Muscle of leg (tissue), 11 donors: ENCODE results near the gene CPVL. TPM values are rescaled to one million over a fixed set of nuclear protein-coding genes. Genes with fewer than 3 reads are reported as not detected.

Source experiments
- DNase-seq: peaks from one replicate; pipeline ENCODE4 v3.0.0; 2013
- H3K27ac ChIP-seq: one replicate; pipeline ENCODE4 v1.5.1; 2013; ENCODE audit warnings: mild to moderate bottlenecking, low read length, control low read depth
- H3K27me3 ChIP-seq: one replicate; pipeline ENCODE4 v1.6.1; 2013; ENCODE audit warnings: low read length; ENCODE audit not compliant: control insufficient read depth, insufficient read depth
- H3K36me3 ChIP-seq: one replicate; pipeline ENCODE4 v1.6.1; 2013; ENCODE audit warnings: low read length; ENCODE audit not compliant: control insufficient read depth, insufficient read depth
- H3K4me1 ChIP-seq: one replicate; pipeline ENCODE4 v1.6.1; 2013; ENCODE audit warnings: low read length; ENCODE audit not compliant: control insufficient read depth, insufficient read depth
- H3K4me3 ChIP-seq: one replicate; pipeline ENCODE4 v1.5.1; 2013; ENCODE audit warnings: low read length, control low read depth
- H3K9me3 ChIP-seq: replicated peaks from 2 replicates; pipeline ENCODE4 v1.6.1; 2013; ENCODE audit warnings: low read depth, low read length; ENCODE audit not compliant: control insufficient read depth
- WGBS: methylation state at CpG from one replicate; pipeline ENCODE4 v1.1.5; 2013; ENCODE audit warnings: missing lambda C conversion rate; ENCODE audit not compliant: insufficient coverage; 5-methylcytosine and 5-hydroxymethylcytosine counted together
- polyA plus RNA-seq, 8 donors: library from polyadenylated mRNA; unstranded; fragments of 120-200 nt; gene quantifications; one replicate each; pipeline versions ENCODE4 v1.2.1 to v1.2.3, GENCODE V29; 2013; ENCODE audit warnings: inconsistent platforms in 1 of 8, low replicate concordance in 1 of 8; ENCODE audit not compliant: insufficient read length in 8 of 8, insufficient read depth in 1 of 8
- total RNA-seq: library from RNA; stranded (reverse); fragments of 120-200 nt; gene quantifications from one replicate; pipeline ENCODE4 v1.2.4, GENCODE V29; 2013

The CPVL gene
- total and polyA plus RNA-seq, 9 donors, result 16.8 to 45.4 (median 24.3) TPM

- Histone ChIP-seq H3K9me3 (no peaks in the 10 kb centered on the region), H3K4me3 (no peak overlapping the region), H3K36me3 (no peaks in the 10 kb centered on the region), H3K27me3 (no peaks in the 10 kb centered on the region), H3K4me1 (peaks cover 37% of the 10 kb centered on the region), H3K27ac (peak overlapping the region; percentile 78)
- WGBS, result 33% methylated on average over 3 of the region's 4 CpGs
- peak; percentile 91 for DNase-seq
These were observed 161.7 kb downstream of the CPVL start for GRCh38 chr7:28984631-28985030.

- DNase-seq, result no peak
- no peak overlapping the region for H3K27ac ChIP-seq
These were observed 162.1 kb downstream of the CPVL start for GRCh38 chr7:28984217-28984616.

GRCh38 chr7:28983396-28984190 is 162.7 kb downstream of the CPVL start:
- WGBS, result 33% methylated on average over 1 of the region's 4 CpGs
- H3K4me1 ChIP-seq, result peaks cover 33% of the 10 kb centered on the region
- no peaks in the 10 kb centered on the region for H3K9me3 ChIP-seq
- no peak overlapping the region for H3K4me3 ChIP-seq
- H3K36me3 ChIP-seq, result no peaks in the 10 kb centered on the region
- no peaks in the 10 kb centered on the region for H3K27me3 ChIP-seq
- H3K27ac ChIP-seq, result no peak overlapping the region
- no peak for DNase-seq

More at GRCh38 chr7:28984217-28984616, 162.1 kb downstream of the CPVL start:
- Histone ChIP-seq H3K4me1 (peaks cover 36% of the 10 kb centered on the region), H3K36me3 (no peaks in the 10 kb centered on the region), H3K27me3 (no peaks in the 10 kb centered on the region), H3K4me3 (no peak overlapping the region), H3K9me3 (no peaks in the 10 kb centered on the region)

DNA sequence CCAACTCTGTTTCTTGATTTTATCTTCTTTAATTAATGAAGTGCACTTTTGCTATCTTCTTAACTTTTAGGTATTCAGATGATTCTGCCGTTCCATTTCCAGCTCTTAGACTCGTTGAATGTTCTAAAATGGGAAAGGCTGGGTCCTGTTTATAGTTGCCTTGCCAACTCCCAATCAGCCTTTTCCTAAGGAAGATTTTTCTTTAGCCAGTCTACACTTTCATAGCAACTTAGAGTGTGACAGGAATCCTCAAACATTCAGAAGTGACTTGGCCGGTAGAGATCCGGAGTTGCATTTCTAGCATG is 165.2 kb downstream of the CPVL start:
- peak; percentile 39 for DNase-seq
- Histone ChIP-seq H3K4me3 (no peak overlapping the region), H3K9me3 (no peaks in the 10 kb centered on the region), H3K4me1 (peaks cover 19% of the 10 kb centered on the region), H3K27ac (no peak overlapping the region), H3K36me3 (no peaks in the 10 kb centered on the region), H3K27me3 (no peaks in the 10 kb centered on the region)
- WGBS, result no CpG with 5 or more reads among the region's 4 CpGs

- no peak overlapping the region for H3K4me3 ChIP-seq
- no peaks in the 10 kb centered on the region for H3K36me3 ChIP-seq
- peaks cover 18% of the 10 kb centered on the region for H3K4me1 ChIP-seq
- 80% methylated on average over 2 of the region's 8 CpGs for WGBS
- no peaks in the 10 kb centered on the region for H3K27me3 ChIP-seq
- no peaks in the 10 kb centered on the region for H3K9me3 ChIP-seq
- DNase-seq, result peak; percentile 65
- no peak overlapping the region for H3K27ac ChIP-seq
These were observed 165.7 kb downstream of the CPVL start for GRCh38 chr7:28980451-28981160.

DNA sequence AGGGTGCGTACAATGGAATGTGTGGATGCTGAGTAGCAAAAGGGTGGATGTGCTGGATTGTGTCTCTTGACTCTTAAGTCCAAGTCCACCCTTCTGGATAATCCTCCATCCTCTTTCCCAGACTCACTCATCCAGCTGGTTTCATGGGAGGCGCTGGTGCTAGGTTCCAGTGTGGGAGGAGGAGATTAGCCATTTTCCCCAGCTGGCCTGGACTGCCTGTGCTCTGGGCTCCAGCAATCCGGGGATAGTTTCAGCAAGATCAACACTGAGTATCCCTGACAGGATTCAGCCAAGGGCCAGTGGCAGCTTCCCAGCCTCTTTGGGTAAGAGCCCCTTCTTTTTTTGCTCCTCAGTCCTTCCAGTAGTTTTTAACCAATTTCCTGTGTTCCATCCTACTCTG is 166.6 kb downstream of the CPVL start:
- H3K4me3 ChIP-seq, result no peak overlapping the region
- H3K9me3 ChIP-seq, result no peaks in the 10 kb centered on the region
- peaks cover 13% of the 10 kb centered on the region for H3K4me1 ChIP-seq
- H3K27ac ChIP-seq, result no peak overlapping the region
- 13% methylated on average over 1 of the region's 3 CpGs for WGBS
- H3K27me3 ChIP-seq, result no peaks in the 10 kb centered on the region
- H3K36me3 ChIP-seq, result no peaks in the 10 kb centered on the region
- peak; percentile 83 for DNase-seq

DNA sequence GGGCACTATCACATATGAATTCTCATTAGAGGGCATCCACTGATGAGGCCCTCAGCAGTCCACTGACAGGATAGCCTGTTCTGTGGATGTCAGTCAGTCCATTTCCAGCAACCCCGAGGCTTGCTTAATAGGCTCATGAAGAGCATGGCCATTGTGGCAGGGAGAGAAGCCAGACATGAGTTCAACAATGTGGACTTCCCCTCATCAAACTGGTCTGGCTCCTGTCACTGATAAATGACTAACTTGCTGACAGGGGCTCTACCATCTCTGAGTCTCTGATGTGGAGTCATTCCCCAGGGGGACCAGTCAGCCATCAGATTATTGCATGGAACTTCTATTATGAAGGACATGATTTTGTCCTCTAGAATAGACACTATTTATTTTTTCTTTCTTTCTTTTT is 168.5 kb downstream of the CPVL start:
- Histone ChIP-seq H3K4me1 (peaks cover 9% of the 10 kb centered on the region), H3K36me3 (no peaks in the 10 kb centered on the region), H3K27me3 (no peaks in the 10 kb centered on the region), H3K9me3 (peaks cover 3% of the 10 kb centered on the region), H3K27ac (no peak overlapping the region), H3K4me3 (no peak overlapping the region)
- WGBS, result no CpG with 5 or more reads among the region's 1 CpG
- DNase-seq, result no peak

- H3K4me1 ChIP-seq, result peaks cover 9% of the 10 kb centered on the region
- no peak overlapping the region for H3K27ac ChIP-seq
- DNase-seq, result peak; percentile 44
- H3K27me3 ChIP-seq, result no peaks in the 10 kb centered on the region
- H3K9me3 ChIP-seq, result peaks cover 4% of the 10 kb centered on the region
- no peak overlapping the region for H3K4me3 ChIP-seq
- 25% methylated on average over 2 of the region's 3 CpGs for WGBS
- H3K36me3 ChIP-seq, result no peaks in the 10 kb centered on the region
These were observed 170.3 kb downstream of the CPVL start for GRCh38 chr7:28976022-28976421.

DNA sequence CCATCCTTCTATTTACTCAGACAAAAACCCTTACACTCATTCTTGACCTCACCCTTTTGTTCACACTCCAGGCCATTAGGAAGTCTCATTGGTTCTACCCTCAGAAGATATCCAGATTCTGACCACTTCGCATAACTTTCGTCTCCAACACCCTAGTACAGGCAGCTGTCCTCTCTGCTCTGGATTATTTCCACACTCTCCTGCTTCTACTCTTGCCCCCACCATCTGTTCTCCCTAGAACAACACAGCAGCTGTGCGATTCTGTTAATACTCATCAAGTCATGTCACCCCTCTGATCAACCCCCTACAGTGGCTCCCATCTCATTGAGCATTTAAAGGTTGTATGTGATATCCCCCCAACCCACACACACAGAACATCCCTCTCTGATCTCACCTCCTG is 172.7 kb downstream of the CPVL start:
- peak; percentile 48 for DNase-seq
- Histone ChIP-seq H3K4me1 (no peaks in the 10 kb centered on the region), H3K9me3 (peaks cover 4% of the 10 kb centered on the region), H3K4me3 (no peak overlapping the region), H3K36me3 (no peaks in the 10 kb centered on the region), H3K27me3 (no peaks in the 10 kb centered on the region), H3K27ac (no peak overlapping the region)
- 88% methylated on average over 3 of the region's 3 CpGs for WGBS

GRCh38 chr7:28964056-28964455 is 182.3 kb downstream of the CPVL start:
- Histone ChIP-seq H3K9me3 (no peaks in the 10 kb centered on the region), H3K36me3 (no peaks in the 10 kb centered on the region), H3K4me1 (peaks cover 2% of the 10 kb centered on the region), H3K27me3 (no peaks in the 10 kb centered on the region), H3K27ac (no peak overlapping the region), H3K4me3 (no peak overlapping the region)
- WGBS, result 33% methylated on average over 1 of the region's 2 CpGs
- DNase-seq, result no peak
